Stimulated activated CD4-positive, alpha-beta T cell treated with anti-CD3 and anti-CD28 coated beads, Interleukin-2, amount 100 ng/mL, for 48 hours (primary cell): ENCODE results near the gene PLEKHJ1.

Experiments
- DNase-seq, 2 donors: peaks; one replicate each; pipeline ENCODE4 v3.0.0-alpha.2; 2020

Gene PLEKHJ1

DNA sequence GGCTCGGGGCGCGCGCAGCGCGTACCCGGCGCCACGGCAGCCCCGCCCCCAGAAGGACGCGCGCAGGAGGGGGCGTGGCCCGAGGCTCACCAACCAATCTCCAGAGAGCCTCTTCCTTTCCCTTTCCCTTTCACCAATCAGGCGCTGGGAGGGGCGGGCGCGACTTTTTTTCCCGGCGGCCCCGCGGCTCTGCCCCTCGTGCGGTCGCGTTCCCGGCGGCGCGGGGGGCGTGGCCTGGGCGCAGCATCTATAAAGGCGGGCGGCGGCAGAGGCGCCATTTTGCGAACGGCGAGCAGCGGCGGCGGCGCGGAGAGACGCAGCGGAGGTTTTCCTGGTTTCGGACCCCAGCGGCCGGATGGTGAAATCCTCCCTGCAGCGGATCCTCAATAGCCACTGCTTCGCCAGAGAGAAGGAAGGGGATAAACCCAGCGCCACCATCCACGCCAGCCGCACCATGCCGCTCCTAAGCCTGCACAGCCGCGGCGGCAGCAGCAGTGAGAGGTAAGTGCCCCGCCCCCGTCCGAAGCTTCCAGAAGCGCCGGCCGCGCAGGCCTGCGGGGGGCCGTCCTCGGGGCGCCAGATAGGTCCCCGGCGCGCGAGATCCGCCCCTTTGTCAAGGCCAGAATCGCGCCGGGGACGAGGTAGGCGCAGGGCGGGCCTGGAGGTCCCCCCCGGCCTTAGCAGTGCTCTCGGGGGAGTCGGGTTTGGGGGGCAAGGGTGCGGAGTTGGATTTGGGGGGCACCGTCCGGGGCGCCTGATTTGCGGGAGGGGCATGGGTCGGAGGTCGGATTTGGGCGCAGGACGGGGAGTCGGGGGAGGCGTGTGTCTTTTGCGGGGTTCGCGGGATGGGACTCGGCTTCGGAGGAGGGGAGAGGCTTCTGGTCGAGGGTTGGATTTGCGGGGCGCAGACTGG is 33.4 kb upstream of the PLEKHJ1 start:
- DNase-seq: peak; percentile 98 to 99

GRCh38 chr19:2268861-2269243 is 32.7 kb upstream of the PLEKHJ1 start:
- DNase-seq: no peak

DNA sequence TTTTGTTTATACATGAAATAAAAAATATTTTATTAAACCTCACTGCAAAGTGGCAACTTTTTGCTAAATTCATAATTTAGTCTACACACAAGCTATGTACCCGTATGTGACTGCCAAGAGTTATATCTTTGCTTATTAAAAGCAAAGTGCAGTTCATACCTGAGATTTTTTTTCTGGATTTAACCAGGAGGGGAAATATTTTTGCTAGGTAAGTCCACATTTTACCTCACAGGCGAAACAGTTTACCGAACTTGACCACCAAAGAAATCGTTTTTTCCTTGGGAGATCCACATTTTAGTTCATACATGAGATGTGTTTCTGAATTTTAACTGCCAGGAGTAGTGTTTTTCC is 32.3 kb upstream of the PLEKHJ1 start:
- no peak for DNase-seq

DNA sequence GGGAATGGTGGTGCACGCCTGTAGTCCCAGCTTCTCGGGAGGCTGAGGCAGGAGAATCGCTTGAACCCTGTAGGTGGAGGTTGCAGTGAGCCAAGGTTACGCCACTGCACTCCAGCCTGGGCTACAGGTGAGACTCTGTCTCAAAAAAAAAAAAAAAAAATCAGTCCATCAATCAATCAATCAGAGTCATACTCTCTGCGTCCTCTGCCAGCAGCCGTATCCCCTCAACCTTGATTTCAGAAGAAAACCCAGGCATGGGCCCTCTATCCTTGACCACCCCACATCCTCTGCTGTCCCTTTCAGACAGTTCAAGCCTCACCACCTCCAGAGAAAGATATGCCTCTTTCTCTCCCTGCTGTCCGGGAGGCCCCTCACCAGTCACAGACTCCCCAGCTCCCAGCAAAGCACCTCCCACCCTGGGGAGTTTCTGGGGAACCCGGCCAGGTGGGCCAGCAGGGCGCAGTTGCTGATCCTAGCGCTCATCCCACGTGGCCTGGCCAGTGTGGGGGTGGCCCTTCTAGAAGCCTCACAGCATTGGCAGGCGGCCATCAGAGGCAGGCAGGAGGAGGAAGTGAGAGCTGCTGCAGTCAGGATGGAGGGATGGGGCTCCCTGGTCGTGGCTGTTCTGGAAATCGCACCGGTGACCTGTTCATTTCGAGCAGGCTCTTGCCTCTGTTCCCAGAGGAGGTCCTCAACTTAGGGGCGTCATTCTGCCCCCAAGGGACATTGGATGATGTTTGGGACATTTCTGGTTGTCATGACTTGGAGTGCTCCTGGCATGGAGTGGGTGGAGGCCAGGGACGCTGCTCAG is 30.3 kb upstream of the PLEKHJ1 start:
- no peak for DNase-seq

GRCh38 chr19:2261438-2262172 is 25.5 kb upstream of the PLEKHJ1 start:
- peak; percentile 60 to 61 for DNase-seq

DNA sequence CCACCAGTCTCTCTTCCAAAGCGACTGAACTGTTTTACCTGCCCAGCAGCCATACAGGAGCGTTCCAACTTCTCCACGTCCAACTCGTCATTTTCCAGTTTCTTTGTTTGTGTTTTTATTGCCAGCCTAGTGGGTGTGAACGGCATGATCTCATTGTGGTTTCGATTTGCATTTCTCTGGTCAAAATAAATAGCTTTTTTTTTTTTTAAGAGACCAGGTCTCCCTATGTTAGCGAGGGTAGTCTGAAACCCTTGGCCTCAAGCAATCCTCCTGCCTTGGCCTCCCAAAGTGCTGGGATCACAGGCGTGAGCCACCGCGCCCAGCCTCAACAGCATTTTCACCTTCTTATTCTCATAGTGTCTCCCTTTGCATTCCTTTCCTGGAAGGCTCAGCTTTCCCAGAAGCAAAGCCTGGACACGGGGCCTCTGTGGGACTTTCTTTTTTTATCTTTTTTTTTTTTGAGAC is 24.2 kb upstream of the PLEKHJ1 start:
- DNase-seq: no peak

DNA sequence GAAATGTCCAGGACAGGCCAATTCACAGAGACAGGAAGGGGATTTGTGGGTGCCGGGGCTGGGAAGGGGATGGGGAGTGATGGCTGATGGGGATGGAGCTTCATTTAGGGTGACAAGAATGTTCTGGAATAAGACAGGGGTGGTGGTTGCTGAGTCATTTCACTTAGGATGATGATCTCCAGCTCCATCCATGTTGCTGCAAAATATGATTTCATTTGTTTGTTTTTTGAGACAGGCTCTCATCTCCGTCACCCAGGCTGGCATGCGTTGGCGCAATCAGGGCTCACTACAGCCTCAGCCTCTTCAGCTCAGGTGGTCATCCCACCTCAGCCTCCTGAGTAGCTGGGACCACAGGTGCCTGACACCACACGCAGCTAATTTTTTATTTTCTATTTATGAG is 23.2 kb upstream of the PLEKHJ1 start:
- no peak for DNase-seq

DNA sequence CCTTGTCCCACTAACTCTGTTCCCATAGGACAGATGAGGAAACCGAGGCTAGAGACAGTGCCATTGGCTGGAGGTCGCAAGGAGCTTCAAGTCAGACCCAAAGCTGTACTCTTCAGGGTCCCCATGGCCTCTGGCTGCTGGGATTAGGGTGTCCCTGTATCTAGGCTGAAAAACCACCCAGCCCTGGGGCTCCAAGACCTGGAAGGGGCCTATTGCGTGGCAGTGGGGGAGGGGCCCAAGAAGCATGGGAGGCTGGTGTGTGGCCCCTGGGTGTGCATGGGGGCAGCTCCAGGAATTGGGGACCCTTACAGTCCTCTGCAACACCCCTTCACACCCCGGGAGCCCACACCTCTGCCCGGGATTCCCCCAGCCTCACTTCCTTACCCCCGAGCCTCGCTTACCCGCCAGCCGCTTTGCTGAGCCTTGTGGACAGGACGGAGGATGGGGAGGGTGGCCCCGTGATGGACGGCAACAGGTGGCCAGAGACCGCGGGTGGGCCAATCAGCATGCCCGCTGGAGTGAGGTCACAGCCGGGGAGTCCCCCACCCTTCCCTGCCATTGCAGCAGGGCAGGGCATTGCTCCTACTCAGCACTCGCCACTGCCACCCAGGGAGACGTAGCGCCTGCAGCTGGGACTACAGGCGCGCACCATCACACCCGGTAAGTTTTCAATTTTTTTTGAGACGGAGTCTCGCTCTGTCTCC is 20.0 kb upstream of the PLEKHJ1 start, which contains the start of gene JSRP1:
TSS of gene JSRP1 (minus strand) at position 436 of the 704 bp plus-strand sequence. CDS start 1,103 bp downstream, outside the sequence.
- no peak for DNase-seq

DNA sequence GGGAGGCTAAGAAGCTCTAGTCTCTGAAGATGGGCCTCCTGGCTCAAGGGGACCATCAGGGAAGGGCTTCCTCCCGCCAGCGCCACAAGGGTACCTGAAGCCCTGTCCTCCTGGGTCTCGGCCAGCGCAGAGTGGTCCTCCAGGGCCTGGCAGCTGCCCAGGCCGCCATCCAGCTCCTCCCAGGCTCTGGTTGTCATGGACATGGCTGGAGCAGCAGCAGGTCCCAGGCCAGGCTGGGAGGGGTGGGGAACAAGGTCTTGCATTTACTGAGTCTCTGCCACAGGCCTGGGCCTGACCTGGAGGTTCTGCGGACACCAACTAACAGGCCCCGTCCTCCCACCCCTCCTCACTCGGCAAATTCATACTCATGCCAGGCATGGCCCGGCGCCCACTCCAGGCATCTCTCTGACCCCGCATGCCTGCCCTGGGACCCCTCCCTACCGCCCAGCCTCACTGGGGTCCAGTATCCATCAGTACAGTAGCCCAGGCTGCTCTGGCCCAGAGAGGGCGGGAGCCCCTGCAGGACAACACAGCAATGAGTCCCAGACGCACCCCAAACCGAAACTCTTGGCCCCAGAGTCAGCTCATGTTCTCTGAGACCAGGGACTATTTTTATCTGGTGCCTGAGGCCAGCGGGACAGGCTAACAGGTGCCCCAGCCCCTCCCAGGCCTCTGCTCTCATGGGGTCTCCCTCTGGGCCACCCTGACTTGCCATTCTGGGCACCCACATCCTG is 19.1 kb upstream of the PLEKHJ1 start:
- no peak for DNase-seq

- DNase-seq: no peak
Measured at GRCh38 chr19:2254064-2254872, 18.1 kb upstream of the PLEKHJ1 start.

- DNase-seq: no peak
Measured at GRCh38 chr19:2253106-2254063, 17.3 kb upstream of the PLEKHJ1 start.

GRCh38 chr19:2252797-2253105 is 16.6 kb upstream of the PLEKHJ1 start:
- no peak for DNase-seq

DNA sequence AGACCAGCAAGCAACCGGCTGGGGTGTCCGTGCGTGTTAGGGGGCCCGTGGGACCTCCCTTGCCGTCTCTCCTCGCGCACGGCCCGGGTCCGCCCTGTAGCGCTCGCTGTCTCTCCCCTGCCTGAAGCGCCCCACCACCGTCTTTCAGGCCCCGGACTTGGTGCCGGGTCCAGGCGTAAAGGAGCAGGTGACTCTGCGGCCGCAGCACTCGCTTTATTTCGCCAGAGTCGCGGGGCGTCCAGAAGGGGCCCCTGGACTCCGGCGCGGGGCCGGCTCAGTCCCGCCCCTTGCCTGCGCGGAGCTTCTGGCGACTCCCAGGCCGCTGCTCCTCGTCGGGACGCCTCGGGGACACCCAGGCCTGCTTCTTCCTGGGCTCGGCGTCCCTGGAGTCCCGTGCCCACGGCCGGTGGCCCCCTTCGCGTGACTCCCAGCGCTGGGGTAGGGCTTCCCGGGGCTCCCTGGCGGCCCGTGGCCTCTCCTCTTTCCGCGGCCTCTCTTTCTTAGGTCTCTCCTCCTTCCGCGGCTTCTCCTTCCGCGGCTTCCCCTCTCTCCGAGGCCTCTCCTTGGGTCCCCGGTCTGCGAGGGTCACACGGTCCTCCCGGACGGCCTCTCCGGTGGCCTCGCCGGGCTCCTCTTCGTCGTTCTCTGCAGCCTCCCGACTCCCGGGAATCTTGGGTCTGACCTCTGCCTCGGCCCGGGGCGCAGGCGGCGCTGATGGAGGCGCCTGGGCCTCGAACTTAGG is 16.1 kb upstream of the PLEKHJ1 start:
- no peak for DNase-seq

- DNase-seq: no peak
Measured at GRCh38 chr19:2251106-2252054, 15.3 kb upstream of the PLEKHJ1 start.

- DNase-seq: no peak
Measured at GRCh38 chr19:2250766-2251105, 14.6 kb upstream of the PLEKHJ1 start.

DNA sequence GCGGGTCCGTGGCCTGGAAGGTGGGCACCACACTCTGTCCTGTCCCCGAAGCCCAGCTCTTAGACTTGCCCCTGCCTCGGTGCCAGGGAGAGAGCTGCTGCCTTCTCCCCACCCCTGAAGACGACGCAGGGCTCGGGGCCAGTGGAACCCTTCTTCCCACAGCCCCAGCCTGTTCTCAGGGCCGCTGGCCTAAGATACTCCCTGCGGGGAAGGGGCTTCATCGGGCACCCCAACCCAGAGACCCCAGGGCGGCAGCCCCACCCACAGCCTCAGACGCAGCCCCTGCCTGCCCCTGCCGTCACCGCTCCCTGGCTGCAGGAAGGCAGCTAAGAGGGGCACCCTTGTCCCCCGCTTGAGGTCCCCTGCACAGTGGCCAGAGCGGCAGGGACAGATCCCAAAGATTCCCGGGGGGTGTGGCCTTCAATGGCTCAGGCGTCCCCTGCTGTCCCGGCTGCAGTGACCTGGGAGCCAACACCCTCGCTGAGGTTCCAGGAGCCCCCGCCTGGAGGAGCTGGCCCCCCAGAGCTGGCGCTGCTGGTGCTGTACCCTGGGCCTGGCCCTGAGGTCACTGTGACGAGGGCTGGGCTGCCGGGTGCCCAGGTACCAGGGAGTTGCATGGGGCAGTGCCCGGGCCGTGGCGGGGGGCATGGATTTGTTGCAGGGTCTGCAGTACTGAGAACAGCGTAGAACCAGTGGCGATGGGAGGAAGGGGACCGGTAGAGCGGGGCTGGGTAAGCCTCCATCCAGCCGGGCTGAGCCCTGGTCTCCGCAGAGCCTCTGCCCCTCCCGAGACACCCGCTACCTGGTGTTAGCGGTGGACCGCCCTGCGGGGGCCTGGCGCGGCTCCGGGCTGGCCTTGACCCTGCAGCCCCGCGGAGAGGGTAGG is 14.0 kb upstream of the PLEKHJ1 start:
- DNase-seq: no peak
